ENCODE measurements around the gene MED23.

The MED23 gene, protein sequence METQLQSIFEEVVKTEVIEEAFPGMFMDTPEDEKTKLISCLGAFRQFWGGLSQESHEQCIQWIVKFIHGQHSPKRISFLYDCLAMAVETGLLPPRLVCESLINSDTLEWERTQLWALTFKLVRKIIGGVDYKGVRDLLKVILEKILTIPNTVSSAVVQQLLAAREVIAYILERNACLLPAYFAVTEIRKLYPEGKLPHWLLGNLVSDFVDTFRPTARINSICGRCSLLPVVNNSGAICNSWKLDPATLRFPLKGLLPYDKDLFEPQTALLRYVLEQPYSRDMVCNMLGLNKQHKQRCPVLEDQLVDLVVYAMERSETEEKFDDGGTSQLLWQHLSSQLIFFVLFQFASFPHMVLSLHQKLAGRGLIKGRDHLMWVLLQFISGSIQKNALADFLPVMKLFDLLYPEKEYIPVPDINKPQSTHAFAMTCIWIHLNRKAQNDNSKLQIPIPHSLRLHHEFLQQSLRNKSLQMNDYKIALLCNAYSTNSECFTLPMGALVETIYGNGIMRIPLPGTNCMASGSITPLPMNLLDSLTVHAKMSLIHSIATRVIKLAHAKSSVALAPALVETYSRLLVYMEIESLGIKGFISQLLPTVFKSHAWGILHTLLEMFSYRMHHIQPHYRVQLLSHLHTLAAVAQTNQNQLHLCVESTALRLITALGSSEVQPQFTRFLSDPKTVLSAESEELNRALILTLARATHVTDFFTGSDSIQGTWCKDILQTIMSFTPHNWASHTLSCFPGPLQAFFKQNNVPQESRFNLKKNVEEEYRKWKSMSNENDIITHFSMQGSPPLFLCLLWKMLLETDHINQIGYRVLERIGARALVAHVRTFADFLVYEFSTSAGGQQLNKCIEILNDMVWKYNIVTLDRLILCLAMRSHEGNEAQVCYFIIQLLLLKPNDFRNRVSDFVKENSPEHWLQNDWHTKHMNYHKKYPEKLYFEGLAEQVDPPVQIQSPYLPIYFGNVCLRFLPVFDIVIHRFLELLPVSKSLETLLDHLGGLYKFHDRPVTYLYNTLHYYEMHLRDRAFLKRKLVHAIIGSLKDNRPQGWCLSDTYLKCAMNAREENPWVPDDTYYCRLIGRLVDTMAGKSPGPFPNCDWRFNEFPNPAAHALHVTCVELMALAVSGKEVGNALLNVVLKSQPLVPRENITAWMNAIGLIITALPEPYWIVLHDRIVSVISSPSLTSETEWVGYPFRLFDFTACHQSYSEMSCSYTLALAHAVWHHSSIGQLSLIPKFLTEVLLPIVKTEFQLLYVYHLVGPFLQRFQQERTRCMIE (N-terminal part only)

DNA sequence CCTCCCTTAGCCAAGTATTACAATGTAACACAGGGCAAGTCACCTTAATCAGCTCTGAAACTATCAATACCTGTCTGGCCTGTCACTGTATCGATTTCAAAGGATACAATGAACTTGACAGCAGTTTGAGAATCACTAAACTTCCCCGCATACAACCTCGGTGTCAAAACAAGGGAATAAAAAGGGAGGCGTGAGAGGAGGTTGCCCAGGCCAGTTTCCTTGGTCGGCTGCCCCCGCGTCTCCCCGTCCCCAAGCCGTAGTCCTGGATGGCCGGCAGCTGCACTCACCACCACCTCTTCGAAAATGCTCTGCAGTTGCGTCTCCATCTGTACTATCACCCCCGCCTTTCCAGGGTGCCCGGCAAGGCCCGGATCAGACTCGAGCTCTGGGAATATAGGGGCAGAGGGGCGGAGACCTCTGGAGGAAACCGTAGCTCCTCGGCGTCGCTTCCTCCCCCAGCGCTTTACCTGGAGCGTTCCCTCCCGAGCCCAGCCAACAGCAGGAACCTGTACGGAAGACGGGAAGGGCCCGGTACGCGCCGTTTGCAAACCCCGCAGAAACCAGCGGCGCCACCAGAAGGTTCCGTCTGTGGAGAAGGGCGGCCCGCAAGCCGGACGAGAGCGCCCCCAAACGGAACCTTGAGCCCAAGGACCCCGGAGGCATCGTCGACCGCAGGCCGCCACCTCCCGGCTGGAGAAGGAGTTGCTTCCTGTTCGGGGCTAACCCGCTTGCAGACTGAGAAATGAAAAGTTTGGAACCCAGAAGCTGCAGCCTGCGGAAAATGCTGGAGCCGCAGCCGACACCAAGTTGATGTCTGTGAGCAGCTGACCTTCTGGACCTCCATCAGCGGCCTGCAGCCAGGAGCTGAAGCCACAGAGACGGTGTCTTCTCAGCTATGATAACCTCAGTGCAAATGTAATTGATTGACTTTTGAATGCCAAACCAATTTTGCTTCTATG is at the start of gene MED23:
Gene MED23, minus strand, starts transcription at position 519 of the 959 bp plus-strand sequence. Its CDS starts 193 bp downstream, at position 326.
- DNase-seq (ENCODE audit: low spot score), result peak; percentile 94

DNA sequence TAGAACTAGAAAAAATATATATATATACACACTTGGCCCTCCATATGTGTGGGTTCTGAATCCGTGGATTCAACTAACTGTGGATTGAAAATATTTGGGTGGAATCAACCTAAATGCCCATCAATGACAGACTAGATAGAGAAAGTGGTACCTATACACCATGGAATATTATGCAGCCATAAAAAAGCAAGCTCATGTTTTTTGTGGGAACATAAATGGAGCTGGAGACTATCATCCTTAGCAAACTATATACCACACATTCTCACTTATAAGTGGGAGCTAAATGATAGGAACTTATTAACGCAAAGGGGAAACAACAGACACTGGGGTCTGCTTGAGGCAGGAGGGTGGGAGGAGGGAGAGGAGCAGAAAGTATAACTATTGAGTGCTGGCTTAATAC is 45.1 kb upstream of the MED23 start:
- DNase-seq (ENCODE audit: low spot score), result no peak

DNA sequence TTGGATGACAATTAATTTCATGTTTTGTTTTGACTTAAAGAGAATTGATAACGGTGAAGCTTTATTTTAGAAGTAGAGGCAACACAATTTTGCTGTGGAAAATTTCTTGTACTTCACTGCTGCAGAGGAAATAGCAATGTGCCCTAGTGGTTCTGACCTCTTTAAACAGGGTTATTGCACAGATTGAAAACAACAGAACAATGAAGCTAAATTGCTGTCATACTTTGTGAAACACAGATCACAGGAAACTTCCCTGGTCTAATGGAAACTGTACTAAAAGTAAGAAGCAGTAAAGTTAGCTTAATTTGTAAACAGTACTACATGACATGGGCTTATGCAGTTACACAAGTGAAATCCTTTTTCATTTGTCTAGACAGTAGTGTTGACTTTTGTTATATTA is 41.8 kb upstream of the MED23 start:
- no peak for DNase-seq (ENCODE audit: low spot score)

DNA sequence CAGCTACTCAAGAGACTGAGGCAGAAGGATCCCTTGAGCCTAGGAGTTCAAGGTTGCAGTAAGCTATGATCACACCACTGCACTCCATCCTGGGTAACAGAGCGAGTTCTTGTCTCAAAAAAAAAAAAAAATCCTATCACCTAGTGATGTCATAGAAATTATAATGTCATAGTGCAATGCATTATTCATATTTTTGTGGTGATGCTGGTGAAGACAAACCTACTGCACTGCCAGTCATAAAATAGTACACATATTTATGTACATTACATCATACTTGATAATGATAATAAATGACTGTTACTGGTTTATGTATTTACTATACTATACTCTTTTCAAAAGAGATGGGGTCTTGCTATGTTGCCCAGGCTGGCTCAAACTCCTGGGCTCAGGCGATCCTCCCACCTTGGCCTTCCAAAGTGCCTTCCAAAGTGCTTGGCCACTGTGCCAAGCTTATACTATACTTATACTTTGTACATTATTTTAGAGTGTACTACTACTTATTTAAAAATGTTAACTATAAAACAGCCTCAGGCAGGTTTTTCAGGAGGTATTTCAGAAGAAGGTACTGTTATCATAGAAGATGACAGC is 35.6 kb upstream of the MED23 start:
- no peak for DNase-seq (ENCODE audit: low spot score)

DNA sequence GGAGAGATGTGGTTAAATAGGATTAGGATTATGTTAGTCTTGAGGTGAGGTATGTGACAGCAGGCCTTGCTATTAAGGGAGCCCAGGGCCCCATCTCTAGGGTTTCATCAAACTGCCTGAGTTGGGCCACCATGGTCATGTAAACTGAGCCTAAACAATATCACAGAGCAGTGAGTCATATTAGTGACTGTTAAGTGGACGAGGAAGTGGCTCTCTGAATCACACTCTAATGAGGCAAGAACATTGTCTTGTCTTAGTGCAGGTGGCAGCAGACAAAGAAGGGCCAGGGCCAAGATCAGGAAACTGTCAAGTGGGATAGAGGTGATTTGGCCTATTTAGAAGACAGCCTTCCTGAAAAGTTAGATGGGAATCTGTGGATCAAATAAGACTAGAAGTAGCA is 32.2 kb upstream of the MED23 start:
- DNase-seq (ENCODE audit: low spot score), result no peak

DNA sequence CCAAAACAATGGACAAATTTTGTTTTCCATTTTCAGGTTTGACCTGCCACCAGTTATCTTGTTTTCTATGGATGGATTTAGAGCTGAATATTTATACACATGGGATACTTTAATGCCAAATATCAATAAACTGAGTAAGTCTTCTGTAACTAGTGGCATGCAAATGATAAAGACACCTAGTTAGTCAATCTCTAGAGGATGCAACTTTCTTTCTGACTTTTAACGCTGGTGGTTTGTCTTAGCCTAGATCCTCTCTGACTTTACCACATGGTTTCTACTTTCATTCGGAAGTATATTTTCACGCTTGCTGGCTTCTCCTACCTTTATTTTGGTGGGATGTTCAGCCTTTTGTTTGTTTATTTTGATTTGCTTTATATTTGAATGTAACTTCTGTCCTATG is 30.2 kb upstream of the MED23 start:
- no peak for DNase-seq (ENCODE audit: low spot score)

DNA sequence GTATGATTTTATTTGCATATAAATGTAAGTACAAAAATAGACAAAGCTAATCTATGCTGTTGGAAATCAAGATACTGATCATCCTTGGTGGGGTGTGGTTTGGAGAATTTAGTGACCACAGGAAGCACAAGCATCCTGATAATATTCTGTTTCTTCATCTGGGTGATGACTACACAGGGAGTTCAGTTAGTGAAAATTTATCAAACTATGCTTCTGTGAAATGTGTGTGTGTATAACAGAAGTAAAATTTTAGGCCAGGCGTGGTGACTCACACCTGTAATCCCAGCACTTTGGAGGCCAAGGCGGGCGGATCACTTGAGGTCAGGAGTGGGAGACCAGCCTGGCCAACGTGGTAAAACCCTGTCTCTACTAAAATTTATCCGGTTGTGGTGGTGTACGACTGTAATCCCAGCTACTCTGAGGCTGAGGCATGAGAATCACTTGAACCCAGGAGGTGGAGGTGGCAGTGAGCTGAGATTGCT is 29.6 kb upstream of the MED23 start:
- no peak for DNase-seq (ENCODE audit: low spot score)

DNA sequence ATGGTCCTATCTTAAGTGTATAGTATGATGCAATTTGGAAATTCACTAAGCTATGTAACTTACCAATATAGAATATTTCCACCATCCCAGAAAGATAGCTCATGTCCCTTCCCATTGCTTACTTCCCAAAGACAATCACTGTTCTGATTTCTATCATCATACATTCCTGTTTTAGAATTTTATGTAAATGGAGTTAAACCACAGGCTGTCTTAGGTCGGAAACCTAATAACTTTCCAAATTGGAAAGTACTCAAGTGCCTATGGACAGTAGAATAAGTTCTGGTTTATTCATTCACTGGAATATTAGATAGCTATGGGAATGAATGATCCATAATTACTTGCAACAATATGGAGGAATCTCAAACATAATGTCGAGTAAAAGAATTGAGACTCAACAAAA is 29.2 kb upstream of the MED23 start:
- DNase-seq (ENCODE audit: low spot score), result no peak

DNA sequence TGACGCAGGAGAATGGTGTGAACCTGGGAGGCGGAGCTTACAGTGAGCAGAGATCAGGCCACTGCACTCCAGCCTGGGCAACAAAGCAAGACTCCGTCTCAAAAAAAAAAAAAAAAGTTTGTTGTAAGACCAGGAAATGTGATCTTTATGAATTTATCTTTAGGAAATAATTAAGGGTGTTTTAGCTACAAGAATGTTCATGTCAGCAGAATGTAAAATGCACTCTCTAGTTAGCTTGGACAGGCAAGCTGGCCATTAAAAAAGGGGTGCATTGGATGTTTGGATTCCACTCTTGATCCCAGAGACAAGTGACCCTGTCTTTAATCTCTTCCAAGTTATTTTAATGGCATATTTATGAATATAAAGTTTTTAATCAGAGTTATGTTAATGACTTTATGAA is 28.6 kb upstream of the MED23 start:
- no peak for DNase-seq (ENCODE audit: low spot score)

DNA sequence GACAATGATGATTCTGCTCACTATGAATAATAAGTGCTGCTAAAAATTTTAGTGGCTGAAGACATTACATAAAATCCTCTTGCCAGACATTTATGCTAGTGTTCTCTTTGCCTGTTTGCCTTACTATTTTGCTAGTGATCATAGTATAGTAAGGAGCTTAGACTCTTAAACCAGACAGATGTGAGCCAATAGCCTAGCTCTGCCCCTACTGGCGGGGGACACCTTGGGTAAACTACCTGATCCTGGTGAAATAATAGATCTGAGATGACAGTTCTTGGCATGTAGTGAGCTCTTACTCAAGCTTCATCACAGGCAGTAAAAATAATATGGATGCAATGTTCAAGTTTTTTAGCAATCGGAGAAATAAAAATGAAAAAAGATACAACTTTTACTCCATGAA is 27.9 kb upstream of the MED23 start:
- no peak for DNase-seq (ENCODE audit: low spot score)

DNA sequence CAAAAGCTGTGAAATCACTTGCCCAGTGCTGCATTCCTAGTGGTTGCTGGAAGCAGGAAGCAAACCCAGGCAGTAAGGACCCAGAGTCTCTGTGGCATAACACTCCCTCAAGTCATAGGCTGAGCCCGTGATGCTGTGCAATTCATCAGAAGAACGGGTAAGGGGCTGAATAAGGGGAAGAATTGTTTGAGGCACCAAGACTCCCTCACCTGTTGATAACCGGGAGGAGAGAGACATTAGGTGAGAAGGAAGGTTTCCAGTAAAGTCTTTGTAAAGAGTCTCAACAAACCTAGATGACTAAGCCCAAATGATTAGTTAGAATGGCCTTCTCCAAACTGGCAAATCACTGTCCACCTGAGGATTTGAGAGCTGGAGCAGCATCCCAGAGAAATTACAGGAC is 27.3 kb upstream of the MED23 start:
- no peak for DNase-seq (ENCODE audit: low spot score)

DNA sequence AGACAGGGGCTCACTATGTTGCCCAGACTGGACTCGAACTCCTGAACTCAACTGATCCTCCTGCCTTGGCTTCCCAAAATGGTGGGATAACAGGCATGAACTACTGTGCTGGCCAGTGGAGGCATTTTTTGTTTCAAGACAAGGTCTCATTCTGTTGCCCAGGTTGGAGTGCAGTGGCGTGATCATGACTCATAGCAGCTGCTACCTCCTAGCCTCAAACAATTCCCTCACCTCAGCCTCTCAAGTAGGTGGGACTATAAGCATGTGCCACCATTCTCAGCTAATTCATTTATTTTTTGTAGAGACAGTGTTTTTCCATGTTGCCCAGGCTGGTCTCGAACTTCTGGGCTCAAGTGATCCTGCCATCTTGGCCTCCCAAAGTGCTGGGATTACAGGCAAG is 26.3 kb upstream of the MED23 start:
- no peak for DNase-seq (ENCODE audit: low spot score)

DNA sequence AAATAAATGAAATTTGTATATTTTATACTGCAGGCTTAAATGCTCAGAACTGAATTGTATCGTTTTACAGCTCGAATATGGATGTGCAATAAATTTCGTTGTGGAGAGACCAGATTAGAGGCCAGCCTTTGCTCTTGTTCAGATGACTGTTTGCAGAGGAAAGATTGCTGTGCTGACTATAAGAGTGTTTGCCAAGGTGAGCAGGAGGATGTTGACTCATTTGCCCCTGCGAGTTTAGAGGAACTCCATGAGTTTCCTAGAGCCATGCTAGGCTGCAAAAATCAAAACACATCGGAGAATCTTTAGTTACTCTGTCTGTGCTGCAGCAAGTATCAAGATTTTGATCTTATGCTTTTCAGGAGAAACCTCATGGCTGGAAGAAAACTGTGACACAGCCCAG is 24.4 kb upstream of the MED23 start:
- no peak for DNase-seq (ENCODE audit: low spot score)

DNA sequence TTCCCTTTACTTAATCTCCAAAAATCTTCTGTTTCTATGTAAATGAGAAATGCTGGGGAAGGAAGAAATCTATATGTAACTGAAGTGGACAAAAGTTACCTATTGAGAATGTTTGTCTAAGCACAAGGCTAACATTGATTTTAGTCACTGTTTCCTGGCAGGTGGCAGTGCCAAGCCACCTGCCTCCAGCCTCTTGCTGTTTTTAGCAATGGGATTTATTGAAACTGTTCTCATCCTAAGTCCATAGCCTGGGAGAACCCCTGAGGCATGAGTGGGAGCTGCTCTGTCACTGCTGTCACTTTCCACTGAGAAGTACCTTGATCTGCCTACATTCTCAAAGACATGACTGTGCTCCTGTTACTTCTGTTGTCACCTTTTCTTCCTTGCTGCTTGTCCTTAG is 23.7 kb upstream of the MED23 start:
- DNase-seq (ENCODE audit: low spot score), result no peak

DNA sequence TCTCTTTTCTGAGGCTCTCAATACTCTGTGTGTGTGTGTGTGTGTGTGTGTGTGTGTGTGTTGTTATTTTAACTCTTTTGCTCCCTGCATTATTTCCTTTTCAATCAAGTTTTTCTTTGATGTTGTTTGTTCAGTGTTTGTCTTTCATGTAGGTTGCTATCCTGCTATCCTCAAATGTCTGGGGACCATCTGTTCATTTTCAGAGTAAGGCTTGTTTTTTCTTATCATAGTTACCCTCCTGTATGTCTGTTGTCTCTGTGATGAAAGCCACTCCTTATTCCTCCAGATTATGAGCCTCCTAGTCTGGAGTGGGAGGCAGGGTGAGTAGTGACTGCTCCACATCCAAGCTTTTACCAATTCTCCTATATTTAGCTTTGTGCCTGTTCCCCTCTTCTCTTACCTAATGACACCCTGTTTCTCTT is 18.2 kb upstream of the MED23 start:
- DNase-seq (ENCODE audit: low spot score), result peak; percentile 38

DNA sequence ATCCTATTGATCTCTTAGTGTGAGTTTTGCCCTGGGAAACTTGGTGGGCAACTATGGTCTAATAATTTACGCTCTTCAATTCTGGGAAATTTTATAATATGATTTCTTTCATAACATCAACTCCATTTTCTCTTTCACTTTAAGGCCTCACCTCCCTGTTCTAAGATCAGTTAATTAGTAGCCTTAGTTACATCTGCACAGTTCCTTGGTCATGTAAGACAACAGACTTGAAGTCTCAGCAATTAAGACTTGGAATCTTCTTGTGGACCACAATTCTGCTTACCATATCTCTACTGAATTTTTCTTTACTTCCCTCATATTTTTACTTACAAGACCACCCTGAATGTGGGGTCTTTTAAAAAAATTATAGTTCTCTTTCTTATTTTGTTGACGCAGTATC is 17.8 kb upstream of the MED23 start:
- no peak for DNase-seq (ENCODE audit: low spot score)

DNA sequence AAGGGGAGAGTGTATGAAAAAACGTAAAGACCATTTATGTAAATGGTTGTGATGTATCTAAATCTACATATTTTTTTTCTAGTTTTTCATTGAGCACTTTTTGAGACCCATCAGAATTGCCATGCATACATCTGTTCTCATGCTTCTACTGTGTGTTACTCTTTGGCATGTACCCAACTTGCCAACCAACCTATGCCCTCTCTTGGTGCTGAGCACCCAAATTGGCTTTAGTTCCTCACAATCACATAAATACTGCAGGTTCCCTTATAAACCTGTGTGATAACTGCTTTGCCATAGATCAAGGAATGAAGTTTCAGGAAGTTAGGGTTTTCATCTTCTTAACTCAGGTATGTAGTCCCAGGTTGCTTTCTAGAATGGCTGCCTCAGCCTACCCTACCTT is 16.9 kb upstream of the MED23 start:
- DNase-seq (ENCODE audit: low spot score), result no peak

DNA sequence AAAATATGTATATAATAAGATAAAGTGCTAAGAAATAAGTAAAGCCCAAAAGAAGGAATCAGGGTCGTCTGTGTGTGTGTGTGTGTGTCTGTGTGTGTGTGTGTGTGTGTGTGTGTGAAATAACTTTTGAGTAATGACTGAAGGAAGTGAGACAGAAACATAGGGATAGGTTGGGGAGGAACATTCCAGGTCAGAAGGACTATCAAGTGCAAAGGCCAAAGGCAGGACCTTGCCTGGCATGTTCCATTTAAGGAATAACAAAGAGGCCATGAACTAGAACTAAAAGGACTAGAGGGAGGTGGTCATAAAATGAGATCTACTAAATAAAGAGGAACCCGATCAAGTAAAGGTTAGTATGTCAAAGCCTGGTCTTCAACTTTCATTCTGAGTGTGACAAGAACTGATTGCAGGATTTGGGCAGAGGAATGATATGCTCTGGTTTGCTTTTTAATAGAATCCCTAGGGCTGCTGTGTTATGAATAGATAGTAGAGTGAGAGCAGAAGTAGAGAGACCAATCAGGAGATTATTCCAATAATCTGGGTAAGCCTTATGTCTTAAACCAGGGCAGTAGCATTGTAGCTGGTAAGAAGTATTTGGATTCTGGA is 15.9 kb upstream of the MED23 start:
- DNase-seq (ENCODE audit: low spot score), result no peak

DNA sequence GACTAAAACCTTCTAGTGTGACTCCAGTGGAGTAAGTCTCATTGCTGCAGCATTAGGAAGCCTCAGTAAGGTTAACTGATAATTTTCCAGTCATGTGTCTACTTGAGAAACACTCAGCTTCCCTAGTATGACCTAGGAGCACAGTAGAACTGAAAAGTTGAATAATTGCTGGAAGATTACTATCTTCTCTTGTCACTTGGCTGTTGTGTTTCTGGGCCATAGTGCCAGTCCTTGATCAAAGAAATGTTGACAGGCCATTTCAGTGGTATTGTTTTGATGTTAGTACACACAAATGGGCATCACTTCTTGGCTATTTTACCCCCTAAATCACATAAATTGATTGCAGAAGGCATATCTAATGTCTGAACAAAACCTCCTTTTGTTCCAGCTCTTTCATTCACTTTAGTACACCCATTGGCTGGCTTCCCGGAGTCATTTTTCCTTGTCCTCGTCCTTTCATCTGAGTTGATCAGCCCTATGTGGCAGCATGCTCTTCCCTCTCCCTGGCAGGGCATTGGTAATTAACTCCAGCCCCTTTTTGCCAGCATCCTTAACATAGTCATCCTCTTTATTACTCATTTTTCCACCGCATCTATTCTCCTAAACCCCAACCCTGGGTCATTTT is 15.1 kb upstream of the MED23 start:
- no peak for DNase-seq (ENCODE audit: low spot score)

DNA sequence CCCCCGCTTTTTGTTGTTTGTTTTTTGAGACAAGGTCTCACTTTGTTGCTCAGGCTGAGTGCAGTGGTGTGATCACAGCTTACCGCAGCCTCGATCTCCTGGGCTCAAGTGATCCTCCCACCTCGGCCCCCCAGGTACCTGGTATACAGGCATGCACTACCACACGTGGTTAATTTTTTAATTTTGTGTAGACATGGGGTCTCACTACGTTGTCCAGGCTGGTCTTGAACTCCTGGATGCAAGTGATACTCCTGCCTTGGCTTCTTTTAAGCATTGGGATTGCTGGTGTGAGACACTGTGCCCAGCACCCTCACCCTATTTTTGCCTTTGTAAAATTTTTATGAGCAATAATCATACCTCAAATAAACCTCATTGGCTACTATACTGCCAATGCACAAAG is 14.5 kb upstream of the MED23 start:
- no peak for DNase-seq (ENCODE audit: low spot score)

Data from hematopoietic multipotent progenitor cell treated with erythropoietin and hydrocortisone succinate and interleukin-3 and kit ligand, for 15 days (in vitro differentiated cells).